HG03575 (cell line): Measurements from ENCODE around the gene HSH2D.

Experiments
- ATAC-seq: cut with Tn5 transposase; IDR thresholded peaks from one replicate; pipeline ENCODE4 v1.9.1; 2021; ENCODE audit not compliant: unreplicated experiment, insufficient number of reproducible peaks, low FRiP score; ENCODE audit errors: extremely low read depth

The HSH2D gene

GRCh38 chr19:16205205-16206045, 61.9 kb downstream of the HSH2D start:
- no peak for ATAC-seq

- no peak for ATAC-seq
Measured at GRCh38 chr19:16206046-16206605, 62.6 kb downstream of the HSH2D start.

GRCh38 chr19:16206637-16207036, 63.2 kb downstream of the HSH2D start:
- no peak for ATAC-seq

- no peak for ATAC-seq
Measured at GRCh38 chr19:16207063-16207462, 63.6 kb downstream of the HSH2D start.

- ATAC-seq, result no peak
Measured at GRCh38 chr19:16207490-16208025, 64.1 kb downstream of the HSH2D start.
